HG02973 (cell line): ENCODE results near the gene PNP.
"Not testable (repeated sequence)": the region's sequence is repeated elsewhere in the genome, so short reads cannot be mapped to it uniquely, and the experiment has no call there.

Experiments
- ATAC-seq: cut with Tn5 transposase; IDR thresholded peaks from one replicate; pipeline ENCODE4 v1.9.1; 2021; ENCODE audit warnings: moderate library complexity; ENCODE audit not compliant: unreplicated experiment

PNP gene

GRCh38 chr14:20469242-20469889, at the start of gene PNP:
PNP (plus strand) TSS chr14:20469406; CDS start chr14:20469525, 119 bp downstream.
- ATAC-seq = peak; percentile 90

DNA sequence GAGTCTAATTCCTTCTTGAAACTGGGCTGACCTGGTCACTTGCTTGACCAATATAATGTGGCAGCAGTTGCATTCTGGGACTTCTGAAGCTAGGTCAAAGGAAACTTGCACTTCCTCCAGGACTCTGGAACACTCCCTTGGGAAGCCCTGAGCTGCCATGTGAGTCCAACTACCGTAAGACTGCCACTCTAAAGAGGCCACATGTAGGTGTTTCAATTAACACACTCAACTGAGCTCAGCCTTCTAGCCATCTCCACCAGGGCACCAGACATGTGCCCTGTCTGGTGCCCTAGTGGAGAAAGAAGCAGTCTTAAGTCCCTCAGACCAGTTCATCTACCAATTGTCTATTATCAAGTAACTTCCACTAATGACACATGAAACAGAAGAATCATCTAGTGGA, 49.8 kb upstream of the PNP start:
- ATAC-seq = no peak

DNA sequence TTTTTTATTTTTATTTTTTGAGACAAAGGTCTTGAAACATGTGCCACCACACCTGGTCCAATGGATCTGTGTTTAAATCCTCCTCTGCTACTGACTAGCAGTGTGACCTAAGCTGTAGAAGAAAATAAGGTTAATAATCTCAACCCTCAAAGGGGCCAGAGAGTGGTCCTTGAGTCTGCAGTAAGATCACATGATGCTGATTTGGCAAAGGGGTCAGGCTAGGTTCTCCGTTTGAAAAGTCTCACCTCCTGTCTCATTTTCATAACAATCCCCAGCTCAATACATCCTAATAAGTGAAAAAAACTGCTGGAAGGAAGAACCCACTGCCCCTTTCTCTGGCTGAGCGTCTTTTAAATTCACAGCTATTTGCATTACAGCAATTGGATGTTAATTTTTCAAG, 47.9 kb upstream of the PNP start:
- ATAC-seq = no peak

- ATAC-seq = no peak
Observed at GRCh38 chr14:20422886-20423285, 46.3 kb upstream of the PNP start.

GRCh38 chr14:20424851-20425250, 44.4 kb upstream of the PNP start:
- no peak for ATAC-seq

DNA sequence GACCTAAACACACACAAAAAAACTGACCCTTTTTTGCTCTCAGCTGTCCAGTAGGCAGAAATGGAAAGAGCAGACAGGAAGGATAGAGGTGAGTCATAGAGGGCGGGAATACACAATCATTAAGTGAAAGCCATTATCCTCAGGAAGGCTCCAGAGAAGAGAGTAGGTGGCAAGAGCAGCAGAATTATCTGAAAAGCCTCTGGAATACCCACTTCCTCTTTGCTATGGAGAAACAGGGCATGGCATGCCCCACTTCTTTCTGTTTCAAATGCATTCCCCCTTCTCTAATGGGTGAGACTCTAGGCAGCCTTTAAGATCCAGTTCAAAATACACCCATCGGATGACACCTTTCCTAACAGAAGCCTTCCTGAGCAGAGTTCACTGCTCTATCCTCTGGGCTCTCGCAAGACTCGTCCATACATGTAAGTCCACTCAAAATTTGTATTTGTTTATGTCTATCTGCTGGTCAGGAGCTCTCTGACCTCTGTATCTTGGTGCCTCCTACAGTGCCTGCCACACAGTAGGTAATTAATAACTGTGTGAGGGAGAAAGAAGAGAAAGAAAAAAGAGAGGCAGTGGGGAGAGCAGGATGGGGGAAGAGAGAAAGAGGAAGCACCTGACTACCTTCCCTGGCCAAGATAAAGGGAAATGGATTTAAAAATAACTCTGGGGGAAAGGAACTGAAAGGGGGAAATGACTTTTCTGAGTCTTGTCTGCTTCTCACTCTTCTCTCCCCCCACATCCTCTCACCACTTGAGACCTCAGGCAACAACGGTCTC, 41.8 kb upstream of the PNP start:
- peak; percentile 64 for ATAC-seq

DNA sequence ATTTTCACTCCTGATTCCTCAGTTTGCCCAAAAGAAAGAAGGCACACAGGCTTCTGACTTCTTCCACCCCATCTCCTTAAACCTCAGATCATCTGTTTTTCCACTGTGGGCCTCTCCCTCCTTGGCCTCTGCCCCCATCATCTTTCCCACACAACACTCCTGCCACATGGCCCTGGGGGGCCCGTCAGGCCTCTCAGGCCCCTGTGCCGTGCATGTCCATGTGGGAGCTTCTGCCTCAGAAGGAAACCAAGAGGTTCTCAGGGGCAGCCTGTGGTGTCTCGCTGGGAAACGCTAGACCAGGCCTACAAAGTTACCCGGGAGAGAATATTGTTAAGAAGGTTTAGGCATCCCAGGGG, 41.2 kb upstream of the PNP start:
- ATAC-seq = peak; percentile 29

DNA sequence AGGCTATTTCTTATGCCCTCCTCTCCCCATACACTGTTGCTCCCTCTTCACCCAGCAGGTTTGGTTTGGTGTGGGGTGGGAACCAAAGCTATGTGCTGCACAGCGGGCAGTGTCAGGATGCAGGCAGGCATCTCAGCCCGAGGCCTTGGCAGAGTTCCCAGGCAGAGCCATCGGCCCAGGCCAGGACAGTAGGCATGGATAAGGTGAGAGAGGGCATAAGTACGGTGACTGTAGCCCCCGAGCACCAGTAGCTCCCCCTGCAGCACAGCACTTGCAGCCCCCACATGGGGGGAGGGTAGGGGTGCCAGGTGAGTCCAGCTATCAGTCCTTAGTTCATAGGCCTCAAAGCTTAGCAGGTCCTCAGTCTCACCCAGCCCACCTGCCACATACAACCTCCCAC, 40.4 kb upstream of the PNP start:
- no peak for ATAC-seq

DNA sequence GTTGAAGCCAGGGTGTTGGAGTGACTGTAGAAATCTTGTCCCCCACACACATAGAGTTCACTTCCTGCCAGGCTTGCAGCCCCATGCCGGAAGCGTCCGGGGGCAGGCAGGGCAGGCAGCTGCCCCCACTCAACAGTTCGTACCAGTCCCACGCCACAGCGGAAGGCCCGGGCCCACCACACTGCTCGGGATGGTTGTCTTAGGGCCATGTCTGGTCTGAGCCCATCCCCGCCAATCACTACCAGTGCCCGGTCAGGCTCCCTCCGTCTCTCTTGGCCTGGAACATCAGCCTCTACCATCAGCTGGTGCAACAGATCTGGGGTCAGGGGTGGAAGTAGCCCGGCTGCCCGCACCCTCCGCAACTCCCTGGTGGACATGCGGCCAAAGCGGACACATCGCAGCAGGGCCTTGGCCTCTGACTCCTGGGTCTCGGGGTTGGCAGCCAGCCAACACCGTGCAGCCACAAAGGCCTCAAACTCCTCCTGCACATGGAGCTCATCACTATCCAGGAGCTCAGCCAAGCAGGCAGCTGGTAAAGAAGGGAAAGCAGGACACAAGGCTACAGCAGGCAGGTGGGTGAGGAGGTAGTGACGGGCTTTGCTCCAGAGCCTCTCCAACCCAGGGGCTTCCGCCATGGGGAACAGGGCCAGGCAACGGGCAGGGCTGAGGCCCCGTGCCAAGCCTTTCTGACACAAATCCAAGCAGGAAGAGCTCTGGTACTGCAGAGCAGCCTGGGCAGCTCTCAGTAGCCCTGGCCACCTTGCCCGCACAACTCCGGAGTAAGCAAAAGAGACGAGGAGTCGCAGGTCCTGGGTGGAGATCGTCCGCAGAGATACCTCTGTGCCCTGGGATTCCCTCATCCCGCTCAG, 39.2 kb upstream of the PNP start:
- ATAC-seq = no peak

- ATAC-seq = no peak
Observed at GRCh38 chr14:20434701-20435581, 34.3 kb upstream of the PNP start.

DNA sequence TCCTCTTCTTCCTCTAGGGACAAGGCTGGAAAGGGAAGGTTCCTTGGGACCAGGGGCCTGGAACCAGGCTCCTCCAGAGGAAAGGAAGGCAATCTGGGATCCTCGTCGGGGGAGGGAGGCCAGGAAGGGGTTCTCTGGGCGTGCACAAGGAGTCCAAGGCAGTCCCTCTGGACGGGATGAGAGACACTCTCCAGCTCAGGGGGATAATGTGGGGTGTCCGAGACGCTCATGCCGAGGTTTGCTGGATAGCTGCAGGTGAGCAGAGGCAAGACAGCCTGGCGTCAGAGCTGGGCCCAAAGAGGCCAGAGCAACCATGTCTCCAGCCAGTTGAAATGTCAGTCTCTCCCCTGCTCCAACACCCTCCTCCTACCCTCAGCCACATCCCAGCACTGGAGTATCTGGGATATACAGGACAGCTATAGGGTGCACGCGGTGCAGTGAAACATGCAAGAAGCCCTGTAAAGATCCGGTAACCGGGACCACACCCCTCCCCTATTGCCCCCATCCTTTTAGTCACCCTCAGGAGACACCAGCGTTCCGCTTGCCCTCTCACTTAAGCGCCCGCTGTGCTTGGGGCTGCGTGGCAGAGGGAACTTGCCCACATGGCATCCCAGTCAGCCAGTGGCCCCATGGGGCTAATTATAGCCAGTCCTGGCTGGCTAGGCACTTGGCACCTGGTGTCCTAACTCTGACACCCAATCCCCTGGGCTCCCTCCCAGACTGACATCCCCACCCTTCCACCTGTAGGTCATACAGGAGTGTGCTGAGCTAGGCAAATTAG, 33.4 kb upstream of the PNP start, which contains the start of gene KLHL33:
KLHL33 (minus strand) TSS at position 585 of the 781 bp plus-strand sequence; CDS start at position 230, 355 bp downstream.
- ATAC-seq = no peak

- ATAC-seq = no peak
Observed at GRCh38 chr14:20436363-20436755, 32.8 kb upstream of the PNP start.

- no peak for ATAC-seq
Observed at GRCh38 chr14:20438664-20439063, 30.5 kb upstream of the PNP start.

DNA sequence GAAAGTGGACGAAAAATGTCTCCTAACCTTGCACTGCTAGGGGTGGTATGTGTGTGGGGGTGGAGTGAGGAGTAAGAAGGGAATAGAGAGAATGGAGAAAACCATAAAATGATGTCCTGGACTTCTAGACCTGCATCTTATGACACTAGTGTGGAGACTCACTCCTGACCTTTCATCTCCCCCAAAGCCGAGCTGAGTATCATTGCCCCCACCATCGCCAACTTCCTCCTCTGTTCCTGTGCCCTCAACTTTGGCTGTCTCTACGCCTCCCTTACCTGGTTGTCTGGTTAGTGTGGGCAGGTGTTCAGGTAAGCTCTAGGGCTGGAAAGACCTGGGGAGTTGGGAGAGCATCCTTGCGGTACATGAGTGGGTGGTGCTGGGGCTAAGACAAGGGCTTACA, 28.7 kb upstream of the PNP start:
- ATAC-seq = no peak

DNA sequence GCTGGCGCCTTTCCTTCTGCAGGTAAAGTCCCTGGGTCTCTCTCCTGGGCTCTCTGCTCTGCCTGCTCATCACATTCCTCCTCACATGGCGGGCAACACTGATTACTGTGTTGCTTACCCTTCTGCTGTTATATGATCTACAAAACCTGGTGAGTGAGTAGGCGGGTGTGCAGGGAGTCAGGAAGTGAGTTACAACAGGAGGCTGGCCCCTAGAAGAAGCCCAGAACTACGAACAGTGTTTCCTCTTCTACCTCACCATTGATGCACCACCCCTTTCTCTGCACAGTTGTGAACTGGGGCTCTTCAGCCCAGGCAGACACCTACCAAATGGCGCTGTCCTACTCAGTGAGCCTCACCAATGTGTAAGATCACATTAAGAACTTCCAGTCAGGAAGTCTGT, 28.3 kb upstream of the PNP start:
- ATAC-seq = no peak

GRCh38 chr14:20441461-20441860, 27.7 kb upstream of the PNP start:
- ATAC-seq = no peak

DNA sequence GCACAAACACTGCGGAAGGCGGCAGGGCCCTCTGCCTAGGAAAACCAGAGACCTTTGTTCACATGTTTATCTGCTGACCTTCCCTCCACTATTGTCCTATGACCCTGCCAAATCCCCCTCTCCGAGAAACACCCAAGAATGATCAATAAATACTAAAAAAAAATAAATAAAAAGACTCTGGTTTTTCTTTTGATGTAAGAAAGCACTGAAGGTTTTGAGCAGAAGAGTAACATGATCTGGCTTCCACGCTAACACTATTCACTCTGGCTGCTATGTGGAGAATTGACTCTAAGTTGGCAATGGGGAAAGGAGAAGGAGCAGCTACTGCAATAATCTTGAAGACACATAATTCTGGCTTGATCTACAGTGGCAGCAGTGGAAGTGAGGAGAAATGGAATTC, 25.6 kb upstream of the PNP start:
- not testable (repeated sequence) for ATAC-seq

DNA sequence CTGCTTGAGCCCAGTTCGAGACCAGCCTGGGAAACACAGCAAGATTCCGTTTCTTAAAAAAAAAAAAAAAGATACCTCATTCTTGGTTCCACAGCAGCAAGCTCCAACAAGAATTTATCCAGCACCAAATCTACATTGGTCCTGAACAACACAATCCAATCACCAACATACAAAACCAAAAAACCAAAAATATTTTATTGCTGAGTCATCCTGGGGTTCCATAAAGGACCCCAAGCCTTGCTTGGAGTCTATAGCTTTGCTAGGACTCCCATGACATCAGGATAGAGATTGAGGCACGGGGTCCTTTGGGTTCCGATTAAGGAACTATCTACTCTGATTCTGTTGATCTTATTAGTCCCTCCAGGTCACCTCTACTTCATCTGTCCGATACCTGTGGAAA, 22.3 kb upstream of the PNP start:
- ATAC-seq = no peak

DNA sequence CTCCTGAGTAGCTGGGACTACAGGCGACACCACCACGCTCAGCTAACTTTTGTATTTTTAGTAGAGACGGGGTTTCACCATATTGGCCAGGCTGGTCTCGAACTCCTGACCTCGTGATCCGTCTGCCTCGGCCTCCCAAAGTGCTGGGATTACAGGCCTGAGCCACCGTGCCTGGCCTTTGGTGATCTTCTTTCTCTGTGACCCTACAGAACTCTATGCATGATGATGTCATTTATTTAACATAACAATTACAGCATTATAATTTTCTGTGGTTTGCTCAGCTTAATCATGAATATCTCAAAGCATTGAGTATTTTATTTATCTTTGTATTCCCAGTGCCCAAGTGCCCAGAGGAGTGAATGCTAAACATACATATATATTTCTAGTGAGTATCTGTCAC, 16.4 kb upstream of the PNP start:
- not testable (repeated sequence) for ATAC-seq
